ENCODE results near the gene ARMC7. TPM values are rescaled to one million over a fixed set of nuclear protein-coding genes. Genes with fewer than 3 reads are reported as not detected.

The ARMC7 gene
- total and polyA plus RNA-seq, 2 of the 13 experiments (the other 11 are each of a cell fraction or from before 2014, with no cell fraction given): 3.9 to 4.2 TPM

DNA sequence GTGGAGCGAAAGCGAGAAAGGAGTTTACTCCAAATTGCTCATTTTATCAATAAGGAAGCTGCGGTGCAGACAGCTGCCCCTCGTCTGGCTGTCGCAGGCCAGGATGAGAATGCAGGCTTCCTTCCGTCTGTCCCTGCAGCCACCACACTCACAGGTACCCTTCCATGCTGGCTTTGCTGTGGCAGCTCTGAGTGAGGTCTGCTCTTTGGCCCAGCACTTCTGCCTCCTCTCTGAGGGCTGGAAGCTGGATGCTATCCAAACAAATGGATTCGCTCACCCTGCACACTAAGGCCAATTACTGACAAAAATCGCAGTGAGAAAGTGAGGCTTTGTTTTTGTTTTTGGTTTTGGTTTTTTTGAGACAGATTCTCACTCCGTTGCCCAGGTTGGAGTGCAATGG lies 7.0 kb downstream of the ARMC7 start:
- H3K9me3 ChIP-seq (ENCODE audit: low read length): no peaks in the 10 kb centered on the region
- no peak overlapping the region for H2AFZ ChIP-seq (ENCODE audit: low read length)
- TF ChIP-seq, protein P1, sequence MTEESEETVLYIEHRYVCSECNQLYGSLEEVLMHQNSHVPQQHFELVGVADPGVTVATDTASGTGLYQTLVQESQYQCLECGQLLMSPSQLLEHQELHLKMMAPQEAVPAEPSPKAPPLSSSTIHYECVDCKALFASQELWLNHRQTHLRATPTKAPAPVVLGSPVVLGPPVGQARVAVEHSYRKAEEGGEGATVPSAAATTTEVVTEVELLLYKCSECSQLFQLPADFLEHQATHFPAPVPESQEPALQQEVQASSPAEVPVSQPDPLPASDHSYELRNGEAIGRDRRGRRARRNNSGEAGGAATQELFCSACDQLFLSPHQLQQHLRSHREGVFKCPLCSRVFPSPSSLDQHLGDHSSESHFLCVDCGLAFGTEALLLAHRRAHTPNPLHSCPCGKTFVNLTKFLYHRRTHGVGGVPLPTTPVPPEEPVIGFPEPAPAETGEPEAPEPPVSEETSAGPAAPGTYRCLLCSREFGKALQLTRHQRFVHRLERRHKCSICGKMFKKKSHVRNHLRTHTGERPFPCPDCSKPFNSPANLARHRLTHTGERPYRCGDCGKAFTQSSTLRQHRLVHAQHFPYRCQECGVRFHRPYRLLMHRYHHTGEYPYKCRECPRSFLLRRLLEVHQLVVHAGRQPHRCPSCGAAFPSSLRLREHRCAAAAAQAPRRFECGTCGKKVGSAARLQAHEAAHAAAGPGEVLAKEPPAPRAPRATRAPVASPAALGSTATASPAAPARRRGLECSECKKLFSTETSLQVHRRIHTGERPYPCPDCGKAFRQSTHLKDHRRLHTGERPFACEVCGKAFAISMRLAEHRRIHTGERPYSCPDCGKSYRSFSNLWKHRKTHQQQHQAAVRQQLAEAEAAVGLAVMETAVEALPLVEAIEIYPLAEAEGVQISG (CRISPR knock-in tag; IDR thresholded peaks at IDR 0.05): no peak
- no peak for TF ChIP-seq ZBTB3 (CRISPR knock-in tag; IDR thresholded peaks at IDR 0.05; ENCODE audit: borderline replicate concordance, low read depth)
- no peak for TF ChIP-seq MYC (CRISPR knock-in tag; IDR thresholded peaks at IDR 0.05; ENCODE audit: borderline replicate concordance)
- no peak for DNase-seq (ENCODE audit: low spot score)
- no peaks in the 10 kb centered on the region for H4K20me1 ChIP-seq (ENCODE audit: insufficient read depth, low read length)
- 92% methylated on average over 9 of the region's 9 CpGs for WGBS (ENCODE audit: low lambda C conversion rate)
- in situ Hi-C loops (cut with HindIII; ENCODE audit: extremely low pct_ligation_motif_present, low pct_unique_long_range_greater_than_20kb) (no loop called here), intact Hi-C loops (cut with micrococcal nuclease; ENCODE audit: unreplicated experiment) (no loop called here)
- BruUV-seq (replicated peaks): no TSS peak
- no peak for ATAC-seq
- H3K4me3 ChIP-seq (replicated peaks in 1 of 3; ENCODE audit: insufficient read depth in 1 of 3, low read depth in 2 of 3, low read length in 3 of 3): no peak overlapping the region
- H3K27me3 ChIP-seq (ENCODE audit: control insufficient read depth in 1 of 2, insufficient read depth in 2 of 2, low read length in 2 of 2): no peaks in the 10 kb centered on the region
- ChIA-PET CTCF (ENCODE audit: low intra/inter-chr PET ratio, low total read pairs) (no interaction called here), POLR2A (interaction anchor here (1.0 kb wide), 1 partner anchor 12 kb away, joined by 5 read pairs; no protein-coding TSS in a partner anchor)
- FAIRE-seq: no peak
- H3K36me3 ChIP-seq (replicated peaks in 1 of 2; ENCODE audit: control insufficient read depth in 1 of 2, insufficient read depth in 2 of 2, low read length in 2 of 2): peaks cover 0 to 3% of the 10 kb centered on the region in 2 experiments; a peak in 3 of 5 replicates
- H3K9ac ChIP-seq (ENCODE audit: insufficient read depth, low read depth, low read length): no peak overlapping the region
- H3K4me1 ChIP-seq (ENCODE audit: insufficient read depth, low read length): peaks cover 17% of the 10 kb centered on the region
- no peak overlapping the region for H3K27ac ChIP-seq (ENCODE audit: extremely low read length, insufficient read depth, low read length)
- no peaks in the 10 kb centered on the region for H3K79me2 ChIP-seq (ENCODE audit: insufficient read depth, low read length)
- no peak overlapping the region for H3K4me2 ChIP-seq (ENCODE audit: low read depth, low read length)

DNA sequence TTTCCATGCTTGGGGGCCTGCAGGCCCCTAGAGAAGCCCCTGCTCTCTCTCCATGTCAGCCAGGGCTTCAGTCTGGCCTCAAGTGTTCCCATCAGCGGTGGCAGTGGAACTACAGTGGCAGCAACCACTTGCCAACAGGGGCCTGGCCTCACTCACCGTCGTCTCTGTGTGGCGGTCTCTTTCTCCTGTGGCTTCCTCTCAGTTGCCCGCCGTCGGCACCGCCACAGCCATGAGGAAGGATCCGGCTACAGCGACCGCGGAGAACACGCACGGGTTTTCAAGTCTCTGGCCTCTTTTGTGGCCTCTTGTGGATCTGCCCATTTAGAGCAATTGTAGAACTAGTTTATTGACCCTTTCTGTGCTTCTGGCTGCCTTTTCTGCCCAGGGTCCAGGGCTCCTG lies 8.5 kb downstream of the ARMC7 start:
- no peak overlapping the region for H3K9ac ChIP-seq (ENCODE audit: insufficient read depth, low read depth, low read length)
- H3K4me2 ChIP-seq (ENCODE audit: low read depth, low read length): no peak overlapping the region
- no TSS peak for BruUV-seq (replicated peaks)
- ChIA-PET POLR2A (interaction anchor here (0.7 to 3.3 kb wide), 2 partner anchors 13 to 132 kb away, joined by 3 to 8 read pairs; partner anchors contain the start of gene NT5C), CTCF (ENCODE audit: low intra/inter-chr PET ratio, low total read pairs) (no interaction called here)
- FAIRE-seq (no peak), DNase-seq (ENCODE audit: low spot score) (no peak), ATAC-seq (no peak)
- peaks cover 12% of the 10 kb centered on the region for H3K4me1 ChIP-seq (ENCODE audit: insufficient read depth, low read length)
- in situ Hi-C loops (cut with HindIII; ENCODE audit: extremely low pct_ligation_motif_present, low pct_unique_long_range_greater_than_20kb) (no loop called here), intact Hi-C loops (cut with micrococcal nuclease; ENCODE audit: unreplicated experiment) (no loop called here)
- H3K79me2 ChIP-seq (ENCODE audit: insufficient read depth, low read length): no peaks in the 10 kb centered on the region
- no peaks in the 10 kb centered on the region for H3K27me3 ChIP-seq (ENCODE audit: control insufficient read depth in 1 of 2, insufficient read depth in 2 of 2, low read length in 2 of 2)
- no peak overlapping the region for H3K4me3 ChIP-seq (replicated peaks in 1 of 3; ENCODE audit: insufficient read depth in 1 of 3, low read depth in 2 of 3, low read length in 3 of 3)
- H3K27ac ChIP-seq (ENCODE audit: extremely low read length, insufficient read depth, low read length): no peak overlapping the region
- WGBS (ENCODE audit: low lambda C conversion rate): 98% methylated on average over 14 of the region's 14 CpGs
- TF ChIP-seq, protein P2, sequence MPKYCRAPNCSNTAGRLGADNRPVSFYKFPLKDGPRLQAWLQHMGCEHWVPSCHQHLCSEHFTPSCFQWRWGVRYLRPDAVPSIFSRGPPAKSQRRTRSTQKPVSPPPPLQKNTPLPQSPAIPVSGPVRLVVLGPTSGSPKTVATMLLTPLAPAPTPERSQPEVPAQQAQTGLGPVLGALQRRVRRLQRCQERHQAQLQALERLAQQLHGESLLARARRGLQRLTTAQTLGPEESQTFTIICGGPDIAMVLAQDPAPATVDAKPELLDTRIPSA (CRISPR knock-in tag; IDR thresholded peaks at IDR 0.05; ENCODE audit: borderline replicate concordance): no peak
- no peak overlapping the region for H2AFZ ChIP-seq (ENCODE audit: low read length)
- peaks cover 0 to 3% of the 10 kb centered on the region in 2 experiments; a peak in 3 of 5 replicates for H3K36me3 ChIP-seq (replicated peaks in 1 of 2; ENCODE audit: control insufficient read depth in 1 of 2, insufficient read depth in 2 of 2, low read length in 2 of 2)
- no peaks in the 10 kb centered on the region for H4K20me1 ChIP-seq (ENCODE audit: insufficient read depth, low read length)
- H3K9me3 ChIP-seq (ENCODE audit: low read length): no peaks in the 10 kb centered on the region
